Parathyroid adenoma (tissue), 2 donors: ENCODE measurements around the gene NKAP.
"Not testable (repeated sequence)": the region's sequence is repeated elsewhere in the genome, so short reads cannot be mapped to it uniquely, and the experiment has no call there.

Source experiments
- H2AFZ ChIP-seq: fragments of 300-600 bp; sonication (generic); one replicate; pipeline ENCODE4 v1.7.0; 2017; ENCODE audit warnings: antibody characterized with exemption, mild to moderate bottlenecking
- H3K27ac ChIP-seq: fragments of 300-600 bp; sonication (generic); one replicate; pipeline ENCODE4 v1.7.0; 2017
- H3K27me3 ChIP-seq: fragments of 300-600 bp; sonication (generic); one replicate; pipeline ENCODE4 v1.7.0; 2017; ENCODE audit warnings: low read length; ENCODE audit not compliant: control insufficient read depth, insufficient read depth
- H3K36me3 ChIP-seq: fragments of 300-600 bp; sonication (generic); one replicate; pipeline ENCODE4 v1.7.0; 2017; ENCODE audit warnings: low read length; ENCODE audit not compliant: control insufficient read depth, insufficient read depth
- H3K4me1 ChIP-seq: fragments of 300-600 bp; sonication (generic); one replicate; pipeline ENCODE4 v1.7.0; 2017; ENCODE audit warnings: control low read depth
- H3K4me2 ChIP-seq: fragments of 300-600 bp; sonication (generic); one replicate; pipeline ENCODE4 v1.7.0; 2017; ENCODE audit warnings: low read length
- H3K4me3 ChIP-seq: fragments of 300-600 bp; sonication (generic); one replicate; pipeline ENCODE4 v1.7.0; 2017; ENCODE audit warnings: low read depth, low read length
- H3K79me2 ChIP-seq: fragments of 300-600 bp; sonication (generic); one replicate; pipeline ENCODE4 v1.7.0; 2017; ENCODE audit warnings: control low read depth
- H3K9ac ChIP-seq: fragments of 300-600 bp; sonication (generic); one replicate; pipeline ENCODE4 v1.7.0; 2017; ENCODE audit warnings: mild to moderate bottlenecking
- H3K9me3 ChIP-seq: fragments of 300-600 bp; sonication (generic); one replicate; pipeline ENCODE4 v1.7.0; 2017; ENCODE audit warnings: low read length; ENCODE audit not compliant: control insufficient read depth
- CTCF ChIP-seq: fragments of 300-600 bp; sonication (generic); IDR thresholded peaks from one replicate; pipeline ENCODE4 v1.7.0; 2017; ENCODE audit warnings: antibody characterized with exemption, mild to moderate bottlenecking
- donor health status: primary hyperparathyroidism.

The NKAP gene

GRCh38 chrX:119935215-119935874 is 8.2 kb downstream of the NKAP start:
- TF ChIP-seq CTCF, result no peak
- Histone ChIP-seq H3K4me1 (no peaks in the 10 kb centered on the region), H3K27ac (no peak overlapping the region), H3K4me2 (no peak overlapping the region), H3K36me3 (no peaks in the 10 kb centered on the region), H3K9me3 (no peaks in the 10 kb centered on the region), H2AFZ (no peak overlapping the region), H3K4me3 (no peak overlapping the region), H3K9ac (no peak overlapping the region), H3K79me2 (no peaks in the 10 kb centered on the region), H3K27me3 (no peaks in the 10 kb centered on the region)

GRCh38 chrX:119922391-119922790 is 21.2 kb downstream of the NKAP start:
- H3K4me3 ChIP-seq, result not testable (repeated sequence)

GRCh38 chrX:119919835-119920585 is 23.5 kb downstream of the NKAP start:
- Histone ChIP-seq H3K27ac (no peak overlapping the region), H2AFZ (no peak overlapping the region), H3K9me3 (no peaks in the 10 kb centered on the region), H3K4me3 (no peak overlapping the region), H3K4me2 (no peak overlapping the region), H3K9ac (no peak overlapping the region), H3K79me2 (no peaks in the 10 kb centered on the region), H3K27me3 (no peaks in the 10 kb centered on the region), H3K36me3 (no peaks in the 10 kb centered on the region), H3K4me1 (no peaks in the 10 kb centered on the region)
- no peak for TF ChIP-seq CTCF

More at GRCh38 chrX:119922391-119922790, 21.2 kb downstream of the NKAP start:
- not testable (repeated sequence) for H3K9ac ChIP-seq, H3K4me1 ChIP-seq, H3K27me3 ChIP-seq, H3K4me2 ChIP-seq, H3K36me3 ChIP-seq, H3K27ac ChIP-seq, H2AFZ ChIP-seq, H3K9me3 ChIP-seq, H3K79me2 ChIP-seq

GRCh38 chrX:119917877-119918276 is 25.7 kb downstream of the NKAP start:
- H3K4me3 ChIP-seq, result no peak overlapping the region

More at GRCh38 chrX:119917877-119918276, 25.7 kb downstream of the NKAP start:
- Histone ChIP-seq H3K9me3 (no peaks in the 10 kb centered on the region), H2AFZ (no peak overlapping the region), H3K27ac (no peak overlapping the region), H3K4me2 (no peak overlapping the region), H3K4me1 (no peaks in the 10 kb centered on the region), H3K79me2 (no peaks in the 10 kb centered on the region), H3K27me3 (no peaks in the 10 kb centered on the region), H3K9ac (no peak overlapping the region), H3K36me3 (no peaks in the 10 kb centered on the region)
- TF ChIP-seq CTCF, result no peak
